Activated CD8-positive, alpha-beta memory T cell treated with anti-CD3 and anti-CD28 coated beads, Interleukin-2, amount 10 ng/mL, durations not matched to agents 7 days and 5 days (primary cell): ENCODE measurements around the gene DAB2IP. TPM values are rescaled to one million over a fixed set of nuclear protein-coding genes. Genes with fewer than 3 reads are reported as not detected.

Experiments
- ATAC-seq: fragments of 150-1000 bp; cut with Tn5 transposase; one replicate; pipeline ENCODE4 v1.10.0; 2021; ENCODE audit warnings: moderate library complexity
- CTCF ChIA-PET: fragments of 350-600 bp; sonication (Branson Sonifier 250); formaldehyde crosslinking; loops from one replicate; lab custom pipeline; 2021; ENCODE audit warnings: antibody characterized with exemption; lab: Charles Lee
- DNase-seq: peaks from one replicate; pipeline ENCODE4 v3.0.0-alpha.2; 2020
- H3K27ac Mint-ChIP-seq: one replicate; pipeline ENCODE4 v1.8.0; 2021; ENCODE audit warnings: mild to moderate bottlenecking, mixed read lengths
- H3K27me3 Mint-ChIP-seq: one replicate; pipeline ENCODE4 v1.8.0; 2021; ENCODE audit warnings: mixed read lengths
- H3K36me3 Mint-ChIP-seq: one replicate; pipeline ENCODE4 v1.8.0; 2021; ENCODE audit warnings: mild to moderate bottlenecking, mixed read lengths
- H3K4me1 Mint-ChIP-seq: one replicate; pipeline ENCODE4 v1.8.0; 2021; ENCODE audit warnings: mixed read lengths
- H3K4me3 Mint-ChIP-seq: one replicate; pipeline ENCODE4 v1.8.0; 2021; ENCODE audit warnings: mild to moderate bottlenecking, moderate library complexity, mixed read lengths
- H3K9me3 Mint-ChIP-seq: one replicate; pipeline ENCODE4 v1.8.0; 2022; ENCODE audit warnings: low read depth, mixed read lengths
- total RNA-seq, 2 experiments: library from RNA; stranded (reverse); gene quantifications; one replicate each; pipeline ENCODE4 v1.2.3, GENCODE V29; 2021

Gene DAB2IP
- total RNA-seq, 2 experiments from 2014 or later = 0.07 to 0.18 TPM

DNA sequence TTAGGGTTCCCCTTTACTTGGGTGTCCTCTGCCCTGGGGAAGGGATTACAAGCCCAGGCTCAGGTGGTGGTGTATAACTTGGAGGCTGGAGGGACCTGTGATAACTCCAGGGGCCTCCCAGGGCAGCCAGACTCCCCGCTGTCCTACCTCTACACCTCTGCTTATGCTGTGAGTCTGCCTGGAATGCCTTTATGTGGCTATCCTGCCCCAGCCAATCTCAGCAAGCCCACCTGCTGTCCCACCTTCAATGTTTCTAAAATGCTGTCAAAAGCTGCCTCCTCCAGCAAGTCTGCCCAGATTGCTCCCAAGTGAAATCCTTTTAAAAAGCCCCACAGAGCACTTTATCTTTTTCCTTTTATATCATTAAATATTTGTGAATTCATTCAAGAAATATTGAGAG lies 39.3 kb downstream of the DAB2IP start:
- H3K4me3 Mint-ChIP-seq = no peak overlapping the region
- no peak overlapping the region for H3K27ac Mint-ChIP-seq
- no peaks in the 10 kb centered on the region for H3K4me1 Mint-ChIP-seq
- no peaks in the 10 kb centered on the region for H3K9me3 Mint-ChIP-seq
- CTCF ChIA-PET = interaction anchor here (0.8 kb wide), 1 partner anchor 17 kb away, joined by 3 read pairs; no protein-coding TSS in a partner anchor
- DNase-seq = no peak
- no peaks in the 10 kb centered on the region for H3K36me3 Mint-ChIP-seq
- no peak for ATAC-seq
- H3K27me3 Mint-ChIP-seq = no peaks in the 10 kb centered on the region

DNA sequence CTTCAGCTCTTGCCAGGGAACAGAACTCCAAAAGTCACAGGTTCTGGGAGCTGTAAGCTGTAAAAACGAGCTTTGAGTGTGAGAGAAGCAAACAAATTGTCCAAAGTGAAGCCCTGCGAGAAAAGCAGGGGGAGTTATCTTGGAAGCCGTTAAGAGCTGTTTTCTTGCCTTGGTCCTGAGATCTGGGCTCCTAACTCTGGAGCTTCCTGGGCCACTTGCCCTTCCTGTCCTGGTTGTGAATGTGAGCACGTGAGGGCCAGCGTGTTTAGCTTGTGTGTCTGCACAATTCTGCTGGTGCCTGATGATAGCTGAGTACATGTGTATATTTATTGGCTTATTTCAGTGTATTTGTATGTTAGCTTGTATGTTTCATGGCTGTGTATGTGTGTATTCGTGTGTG lies 40.5 kb downstream of the DAB2IP start:
- peaks cover 4% of the 10 kb centered on the region for H3K27me3 Mint-ChIP-seq
- ATAC-seq = no peak
- no peak for DNase-seq
- H3K27ac Mint-ChIP-seq = no peak overlapping the region
- H3K36me3 Mint-ChIP-seq = no peaks in the 10 kb centered on the region
- H3K4me1 Mint-ChIP-seq = peaks cover 1% of the 10 kb centered on the region
- no peaks in the 10 kb centered on the region for H3K9me3 Mint-ChIP-seq
- CTCF ChIA-PET = interaction anchor here (1.0 kb wide), 1 partner anchor 146 kb away, joined by 3 read pairs; no protein-coding TSS in a partner anchor
- no peak overlapping the region for H3K4me3 Mint-ChIP-seq

DNA sequence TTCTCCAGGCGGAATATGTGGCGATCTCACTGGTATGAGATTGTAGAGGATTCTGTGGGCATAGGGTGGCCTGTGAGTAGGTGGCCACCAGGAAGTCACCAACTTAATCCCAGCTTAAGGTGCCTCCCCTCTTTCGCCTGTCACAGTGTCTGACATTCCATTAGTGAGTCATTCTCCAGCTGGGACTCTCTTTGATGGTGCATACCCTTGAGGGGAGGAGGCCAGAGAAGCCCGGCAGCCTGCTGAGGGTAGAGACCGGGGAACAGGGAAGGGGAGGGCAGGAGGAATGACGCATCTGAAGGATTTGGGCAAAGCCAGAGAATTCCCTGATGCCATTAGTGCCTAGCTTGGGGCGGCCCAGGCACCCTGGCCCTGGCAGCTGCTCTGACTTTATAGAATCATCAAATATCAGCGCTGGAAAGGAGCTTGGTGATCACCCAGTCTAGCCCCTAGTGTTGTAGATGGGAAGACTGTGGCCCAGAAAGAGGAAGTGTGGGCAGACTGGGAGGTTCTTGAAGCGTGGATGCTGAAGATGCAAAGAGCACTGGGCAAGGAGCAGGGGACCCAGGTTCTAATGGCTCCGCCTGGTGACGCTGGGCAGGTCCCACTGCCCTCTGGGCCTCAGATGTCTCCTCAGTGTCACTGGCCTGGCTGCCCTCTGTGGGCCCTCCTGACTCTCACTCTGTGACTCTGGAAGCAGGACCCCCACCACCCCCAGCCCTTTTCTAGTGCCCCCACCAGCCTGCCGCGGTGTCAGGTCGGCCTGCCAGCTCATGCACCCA lies 41.4 kb downstream of the DAB2IP start:
- Mint-ChIP-seq H3K27ac (no peak overlapping the region), H3K36me3 (no peaks in the 10 kb centered on the region), H3K4me3 (no peak overlapping the region), H3K27me3 (peaks cover 14% of the 10 kb centered on the region), H3K4me1 (peaks cover 8% of the 10 kb centered on the region), H3K9me3 (no peaks in the 10 kb centered on the region)
- DNase-seq (no peak), ATAC-seq (no peak)
- CTCF ChIA-PET = interaction anchor here (0.8 to 1.4 kb wide), 3 partner anchors 9 to 147 kb away, joined by 3 to 5 read pairs (median 3); no protein-coding TSS in a partner anchor

DNA sequence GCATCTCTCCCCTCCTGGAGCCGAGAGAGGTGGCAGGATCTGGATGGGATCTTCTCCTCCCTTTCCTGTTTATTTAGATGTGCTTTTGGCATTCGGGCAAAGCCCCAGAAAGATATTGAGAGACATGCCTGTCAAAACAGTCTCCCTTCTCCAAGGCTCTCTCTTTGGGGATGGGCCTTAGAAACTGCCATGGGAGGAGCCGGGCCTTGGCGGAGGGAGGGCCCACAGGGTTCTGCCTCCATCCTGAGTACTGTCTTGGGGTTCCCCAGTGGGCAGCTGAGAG lies 41.9 kb downstream of the DAB2IP start:
- H3K27ac Mint-ChIP-seq = no peak overlapping the region

DNA sequence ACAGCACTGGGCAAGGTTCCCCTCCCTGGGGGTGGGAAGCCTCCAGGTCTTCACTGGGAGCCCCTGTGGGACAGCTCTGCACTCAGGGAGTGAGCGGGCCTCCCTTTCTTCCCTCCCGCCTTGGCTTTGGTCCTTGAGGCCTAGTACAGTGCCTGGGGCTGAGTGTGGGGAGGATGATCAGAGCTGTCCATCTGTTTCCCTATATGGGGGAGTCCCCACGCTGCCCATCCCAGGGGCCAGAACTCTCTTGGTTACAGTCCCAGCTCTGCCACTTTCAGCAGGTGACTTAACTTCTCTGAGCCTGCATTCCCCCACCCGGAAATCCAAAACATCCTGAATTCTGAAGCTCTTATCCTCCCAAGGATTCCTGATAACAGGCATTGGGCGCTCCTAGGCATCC lies 42.6 kb downstream of the DAB2IP start:
- CTCF ChIA-PET = interaction anchor here (1.4 to 4.5 kb wide), 2 partner anchors 10 kb away, joined by 5 to 17 read pairs; no protein-coding TSS in a partner anchor
- no peaks in the 10 kb centered on the region for H3K9me3 Mint-ChIP-seq
- H3K36me3 Mint-ChIP-seq = no peaks in the 10 kb centered on the region
- peaks cover 10% of the 10 kb centered on the region for H3K4me1 Mint-ChIP-seq
- no peak overlapping the region for H3K27ac Mint-ChIP-seq
- peaks cover 22% of the 10 kb centered on the region for H3K27me3 Mint-ChIP-seq
- ATAC-seq (no peak), DNase-seq (no peak)
- no peak overlapping the region for H3K4me3 Mint-ChIP-seq

More for the DNA sequence above, 41.9 kb downstream of the DAB2IP start:
- DNase-seq (no peak), ATAC-seq (no peak)
- CTCF ChIA-PET = interaction anchor here (0.8 to 1.4 kb wide), 2 partner anchors 10 kb away, joined by 3 to 5 read pairs; no protein-coding TSS in a partner anchor
- Mint-ChIP-seq H3K36me3 (no peaks in the 10 kb centered on the region), H3K27me3 (peaks cover 19% of the 10 kb centered on the region), H3K4me1 (peaks cover 10% of the 10 kb centered on the region), H3K9me3 (no peaks in the 10 kb centered on the region), H3K4me3 (no peak overlapping the region)

DNA sequence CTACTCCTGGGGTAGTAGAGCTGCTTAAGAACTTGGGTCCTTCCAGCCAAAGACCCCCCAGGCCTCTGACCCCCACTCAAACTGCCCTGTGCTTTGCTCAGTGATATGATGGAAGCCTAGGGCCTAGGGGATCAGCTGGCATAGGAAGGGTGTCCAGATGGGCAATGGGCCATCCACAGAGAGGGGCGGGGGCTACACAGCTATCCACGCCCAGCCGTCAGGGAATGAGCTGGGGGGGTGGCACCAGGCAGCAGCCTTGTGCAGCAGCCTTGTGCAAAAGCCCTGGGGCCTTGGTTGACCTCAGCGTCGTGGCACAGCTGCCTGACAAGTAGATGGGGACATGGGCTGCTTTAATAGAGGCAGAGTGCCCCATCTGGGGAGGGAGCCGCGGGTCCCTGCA lies 43.2 kb downstream of the DAB2IP start:
- CTCF ChIA-PET = interaction anchor here (1.1 to 4.5 kb wide), 4 partner anchors 9 to 149 kb away, joined by 3 to 17 read pairs (median 4); no protein-coding TSS in a partner anchor
- no peaks in the 10 kb centered on the region for H3K36me3 Mint-ChIP-seq

DNA sequence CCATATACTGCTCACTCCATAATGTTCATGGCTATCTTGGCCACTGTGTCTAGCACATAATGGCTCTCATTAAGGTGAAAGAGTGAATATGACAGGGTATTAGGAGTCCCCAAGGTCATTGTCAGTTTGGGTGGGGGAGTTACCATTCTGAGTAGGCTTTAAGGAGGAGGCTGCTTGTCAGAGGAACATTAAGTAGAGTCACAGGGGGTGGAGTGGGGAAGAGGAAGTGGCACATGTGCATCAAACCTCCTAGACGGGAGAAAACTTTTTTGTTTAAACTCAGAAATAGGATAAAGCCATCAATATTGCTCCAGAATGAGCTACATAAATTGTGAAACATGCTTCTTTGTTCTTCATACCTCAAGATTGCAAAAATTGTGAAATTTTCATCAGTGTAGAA lies 45.5 kb downstream of the DAB2IP start:
- Mint-ChIP-seq H3K4me1 (peaks cover 18% of the 10 kb centered on the region), H3K27ac (no peak overlapping the region), H3K36me3 (no peaks in the 10 kb centered on the region), H3K9me3 (no peaks in the 10 kb centered on the region), H3K4me3 (no peak overlapping the region), H3K27me3 (peaks cover 46% of the 10 kb centered on the region)
- CTCF ChIA-PET = interaction anchor here (0.9 to 4.5 kb wide), 6 partner anchors 9 to 418 kb away, joined by 3 to 17 read pairs (median 4); no protein-coding TSS in a partner anchor
- DNase-seq (no peak), ATAC-seq (no peak)

More for the DNA sequence above, 43.2 kb downstream of the DAB2IP start:
- no peak overlapping the region for H3K27ac Mint-ChIP-seq
- peaks cover 23% of the 10 kb centered on the region for H3K27me3 Mint-ChIP-seq
- no peaks in the 10 kb centered on the region for H3K9me3 Mint-ChIP-seq
- H3K4me1 Mint-ChIP-seq = peaks cover 11% of the 10 kb centered on the region
- no peak overlapping the region for H3K4me3 Mint-ChIP-seq
- no peak for ATAC-seq
- no peak for DNase-seq

DNA sequence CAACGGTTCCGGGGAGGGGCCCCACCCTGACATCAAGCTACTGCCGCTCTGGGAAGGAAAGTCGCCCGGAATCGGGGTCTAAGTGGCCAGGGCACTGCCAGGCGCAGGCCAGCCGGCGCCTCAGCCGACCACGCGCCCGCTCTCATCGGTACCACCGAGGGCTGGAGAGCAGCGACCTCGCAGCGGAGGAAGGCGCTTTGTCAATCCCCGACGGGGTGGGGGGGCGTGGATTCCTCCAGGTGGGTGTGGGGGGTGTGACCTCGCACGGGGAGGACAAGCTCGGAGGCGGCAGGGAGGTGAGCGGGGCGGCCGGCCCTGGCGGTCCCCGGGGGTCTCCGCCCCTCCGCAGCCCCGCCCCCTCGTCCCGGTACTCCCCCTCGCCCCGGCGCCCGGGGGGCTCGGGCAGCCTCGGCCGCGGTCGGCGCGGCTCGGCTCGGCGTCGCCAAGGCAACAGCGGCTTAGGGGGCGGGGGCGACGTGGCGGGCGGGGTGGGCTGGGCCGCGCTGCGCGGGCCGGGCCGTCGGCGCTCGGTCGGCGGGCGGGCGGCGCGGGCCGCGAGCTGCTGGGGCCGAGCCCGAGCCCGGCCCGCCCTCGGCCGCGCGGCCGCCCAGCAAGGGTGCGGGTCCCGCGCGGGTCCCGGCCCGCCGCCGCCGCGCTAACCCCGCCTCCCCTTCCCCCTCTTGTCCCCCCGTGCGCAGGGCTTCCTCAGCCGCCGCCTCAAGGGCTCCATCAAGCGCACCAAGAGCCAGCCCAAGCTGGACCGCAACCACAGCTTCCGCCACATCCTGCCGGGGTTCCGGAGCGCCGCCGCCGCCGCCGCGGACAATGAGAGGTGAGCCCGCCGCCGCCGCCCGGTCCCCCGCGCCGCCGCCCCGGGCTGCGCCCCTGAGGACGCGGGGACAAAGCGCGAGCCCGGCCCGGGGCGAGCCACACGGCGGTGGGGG lies 47.5 kb downstream of the DAB2IP start:
- DNase-seq (peak; percentile 84), ATAC-seq (peak; percentile 69)
- Mint-ChIP-seq H3K27me3 (peaks cover 61% of the 10 kb centered on the region), H3K27ac (no peak overlapping the region), H3K36me3 (no peaks in the 10 kb centered on the region), H3K9me3 (no peaks in the 10 kb centered on the region), H3K4me3 (no peak overlapping the region), H3K4me1 (peaks cover 18% of the 10 kb centered on the region)
- CTCF ChIA-PET = interaction anchor here (1.1 to 1.7 kb wide), 4 partner anchors 9 to 394 kb away, joined by 3 to 8 read pairs (median 4); partner anchors contain the start of gene TTLL11

DNA sequence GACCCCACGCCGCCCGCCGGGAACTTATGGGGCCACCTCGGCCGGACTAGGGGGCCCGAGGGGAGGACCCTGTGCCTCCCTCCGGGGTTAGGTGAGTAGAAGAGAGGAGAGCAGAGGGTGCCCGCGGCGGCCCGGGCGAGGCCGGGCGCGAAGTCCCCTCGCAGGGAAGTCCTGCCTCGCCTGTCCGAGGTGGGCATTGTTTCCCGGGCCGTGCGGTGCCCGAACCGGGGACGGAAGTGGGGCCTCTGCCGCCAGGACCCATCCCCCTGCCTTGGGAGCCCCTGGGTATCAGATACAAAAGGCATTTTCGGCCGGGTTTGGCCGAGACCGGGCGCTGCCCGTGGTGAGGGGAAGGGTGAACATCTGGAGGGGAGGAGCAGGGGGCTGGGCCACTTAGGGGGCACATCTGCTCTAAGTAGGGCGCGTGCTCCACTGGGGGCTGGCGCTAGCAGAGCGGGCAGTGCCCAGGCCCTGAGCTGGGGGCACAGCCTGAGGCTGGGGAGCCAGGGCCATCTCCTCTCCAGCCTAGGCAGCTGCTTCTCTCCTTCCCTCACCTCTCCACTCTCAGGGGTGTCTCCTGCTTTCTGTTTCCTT lies 48.2 kb downstream of the DAB2IP start:
- Mint-ChIP-seq H3K27ac (no peak overlapping the region), H3K9me3 (no peaks in the 10 kb centered on the region), H3K27me3 (peaks cover 69% of the 10 kb centered on the region), H3K4me3 (no peak overlapping the region), H3K4me1 (peaks cover 18% of the 10 kb centered on the region), H3K36me3 (no peaks in the 10 kb centered on the region)
- ATAC-seq (peak; percentile 16), DNase-seq (no peak)
- CTCF ChIA-PET = interaction anchor here (1.1 to 1.3 kb wide), 2 partner anchors 10 to 40 kb away, joined by 3 to 5 read pairs; no protein-coding TSS in a partner anchor

DNA sequence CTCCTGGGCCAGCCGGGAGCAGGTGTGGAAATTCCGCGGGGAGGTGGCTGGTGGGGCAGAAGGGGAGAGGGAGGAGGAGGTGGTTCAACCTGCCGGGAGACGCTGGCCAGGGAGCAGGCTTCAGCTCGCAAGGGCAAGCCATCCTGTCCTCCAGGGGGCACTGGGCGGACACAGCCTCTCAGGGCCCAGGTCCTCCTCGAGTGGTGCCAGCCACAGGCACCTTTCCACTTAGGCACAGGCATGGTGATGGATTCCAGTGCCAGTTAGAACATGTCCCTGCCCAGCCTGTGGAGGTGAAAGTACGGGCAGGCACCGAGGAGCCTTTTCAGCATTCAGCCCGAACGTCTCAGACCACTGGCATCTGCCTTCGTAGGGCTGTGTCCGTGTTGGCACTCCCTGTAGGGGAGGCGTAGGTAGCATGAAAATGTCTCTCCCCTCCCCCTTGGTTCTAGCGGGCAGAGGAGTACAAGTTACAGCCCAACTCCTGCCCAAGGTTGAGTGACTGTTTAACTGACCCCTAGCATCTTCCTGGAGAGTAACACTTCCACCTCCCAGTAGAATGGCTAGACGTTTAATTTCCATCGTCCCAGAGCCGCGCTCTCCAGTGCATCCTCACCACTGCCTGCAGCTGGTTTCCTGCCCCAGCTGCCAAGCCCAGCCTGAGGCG lies 48.9 kb downstream of the DAB2IP start:
- CTCF ChIA-PET = interaction anchor here (1.1 to 1.4 kb wide), 3 partner anchors 11 to 40 kb away, joined by 3 to 5 read pairs (median 4); no protein-coding TSS in a partner anchor
- no peaks in the 10 kb centered on the region for H3K36me3 Mint-ChIP-seq
- peak; percentile 43 for DNase-seq
- peaks cover 18% of the 10 kb centered on the region for H3K4me1 Mint-ChIP-seq
- peaks cover 73% of the 10 kb centered on the region for H3K27me3 Mint-ChIP-seq
- H3K27ac Mint-ChIP-seq = no peak overlapping the region
- peak; percentile 26 for ATAC-seq
- no peak overlapping the region for H3K4me3 Mint-ChIP-seq
- H3K9me3 Mint-ChIP-seq = no peaks in the 10 kb centered on the region

DNA sequence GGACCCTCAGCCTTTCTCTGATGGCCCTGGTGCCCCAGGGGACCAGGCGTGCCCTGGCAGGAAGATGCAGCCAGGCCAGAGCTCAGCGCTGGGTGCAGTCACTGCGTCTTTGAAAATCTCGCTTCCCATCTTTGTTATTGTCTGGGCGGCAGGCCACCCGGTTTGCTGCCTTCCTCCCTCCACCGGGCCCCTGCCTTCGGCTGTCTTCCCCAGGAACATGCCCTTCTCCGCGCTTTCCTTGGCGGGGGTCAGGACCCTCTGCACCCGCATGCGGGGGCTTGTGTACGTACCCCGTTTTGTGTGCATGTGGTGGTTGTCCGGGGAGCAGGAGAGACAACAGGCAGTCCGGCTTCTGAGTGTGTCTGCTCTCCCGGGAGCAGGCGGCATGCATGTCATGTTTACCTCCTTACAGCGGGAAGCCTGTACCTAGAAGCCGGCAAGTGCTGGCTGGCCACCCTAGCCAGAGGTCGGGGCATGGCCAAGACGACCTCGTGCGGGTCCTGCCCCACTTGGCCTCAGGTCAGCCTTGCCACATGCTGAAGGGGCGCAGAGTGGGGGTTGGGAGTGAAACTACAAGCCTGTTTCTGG lies 49.5 kb downstream of the DAB2IP start:
- CTCF ChIA-PET = interaction anchor here (1.4 kb wide), 1 partner anchor 14 kb away, joined by 4 read pairs; no protein-coding TSS in a partner anchor
- H3K4me3 Mint-ChIP-seq = no peak overlapping the region
- DNase-seq (no peak), ATAC-seq (no peak)
- H3K4me1 Mint-ChIP-seq = peaks cover 18% of the 10 kb centered on the region
- no peaks in the 10 kb centered on the region for H3K9me3 Mint-ChIP-seq
- no peaks in the 10 kb centered on the region for H3K36me3 Mint-ChIP-seq
- peaks cover 73% of the 10 kb centered on the region for H3K27me3 Mint-ChIP-seq
- no peak overlapping the region for H3K27ac Mint-ChIP-seq

DNA sequence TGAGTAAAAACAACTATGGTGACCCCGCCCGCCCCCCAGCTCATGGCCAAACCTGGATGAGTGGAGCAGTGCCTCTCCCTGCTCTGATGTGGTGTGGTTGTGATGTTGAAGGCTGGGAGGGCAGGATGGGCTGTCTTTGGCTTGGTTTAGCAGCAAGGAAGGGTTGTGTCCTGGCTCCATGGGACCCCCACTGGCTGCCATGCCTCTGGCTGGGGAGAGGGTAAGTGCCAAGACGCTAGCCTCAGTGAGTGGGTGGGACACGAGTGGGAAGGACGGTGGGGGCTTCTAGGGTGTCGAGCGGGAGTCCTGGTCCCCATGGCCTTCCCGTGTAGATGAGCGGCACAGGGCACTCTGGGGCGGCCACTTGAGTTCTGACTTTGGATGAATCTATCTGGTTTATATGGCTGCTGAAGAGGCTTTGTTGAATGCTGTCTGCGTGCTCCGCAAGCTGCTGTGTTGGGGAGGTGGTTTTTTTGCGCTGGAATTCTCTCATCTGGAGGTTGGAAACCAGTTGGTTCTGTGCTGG lies 50.4 kb downstream of the DAB2IP start:
- H3K4me1 Mint-ChIP-seq = peaks cover 17% of the 10 kb centered on the region
- H3K36me3 Mint-ChIP-seq = no peaks in the 10 kb centered on the region
- no peaks in the 10 kb centered on the region for H3K9me3 Mint-ChIP-seq
- ATAC-seq = no peak
- peaks cover 70% of the 10 kb centered on the region for H3K27me3 Mint-ChIP-seq
- no peak overlapping the region for H3K27ac Mint-ChIP-seq
- H3K4me3 Mint-ChIP-seq = no peak overlapping the region
- CTCF ChIA-PET = interaction anchor here (1.4 kb wide), 1 partner anchor 15 kb away, joined by 4 read pairs; no protein-coding TSS in a partner anchor
- no peak for DNase-seq
